IMR-90 (cell line): Measurements from ENCODE around the gene DEDD2. TPM values are rescaled to one million over a fixed set of nuclear protein-coding genes. Genes with fewer than 3 reads are reported as not detected.

Experiments
- ATAC-seq: fragments of 200-7000 bp; cut with Tn5 transposase; 2 replicates; pipeline ENCODE4 v1.9.1; 2020; ENCODE audit warnings: low read depth, mild to moderate bottlenecking, moderate library complexity
- BruUV-seq: library from RNA; stranded (reverse); fragments of 400-500 nt; replicated peaks from 2 replicates; lab custom pipeline; 2021; lab: Mats Ljungman, UMichigan
- CTCF ChIA-PET: fragments of 300-600 bp; formaldehyde crosslinking; extraction: SDS; loops from one replicate; lab custom pipeline; 2021; ENCODE audit warnings: antibody characterized with exemption; lab: Yijun Ruan, JAX
- POLR2A ChIA-PET: fragments of 300-600 bp; sonication (Branson Sonifier 250); formaldehyde crosslinking; loops from one replicate; lab custom pipeline; 2022; ENCODE audit warnings: antibody characterized with exemption; ENCODE audit not compliant: unreplicated experiment; lab: Charles Lee
- DNase-seq: peaks from one replicate; pipeline ENCODE4 v3.0.0; 2013
- H2AFZ ChIP-seq: replicated peaks from 2 replicates; pipeline ENCODE3; 2013; ENCODE audit warnings: low read length, mild to moderate bottlenecking; ENCODE audit not compliant: poor library complexity
- H2AK5ac ChIP-seq: 2 replicates; pipeline ENCODE4 v1.6.1; 2013; ENCODE audit warnings: low read depth, low read length, inconsistent platforms
- H2AK9ac ChIP-seq: replicated peaks from 2 replicates; pipeline ENCODE3; 2013; ENCODE audit warnings: mild to moderate bottlenecking, low read depth, low read length, moderate library complexity; ENCODE audit not compliant: poor library complexity
- H2BK120ac ChIP-seq: 2 replicates; pipeline ENCODE4 v1.6.1; 2013; ENCODE audit warnings: low read depth, low read length, inconsistent platforms
- H2BK15ac ChIP-seq: 3 replicates; pipeline ENCODE4 v1.6.1; 2013; ENCODE audit warnings: low read depth, low read length, inconsistent platforms
- H2BK20ac ChIP-seq: 2 replicates; pipeline ENCODE4 v1.6.1; 2013; ENCODE audit warnings: low read depth, mild to moderate bottlenecking, inconsistent platforms, low read length, moderate library complexity
- H2BK5ac ChIP-seq: 2 replicates; pipeline ENCODE4 v1.6.1; 2013; ENCODE audit warnings: mild to moderate bottlenecking, low read depth, low read length, inconsistent platforms; ENCODE audit not compliant: poor library complexity, severe bottlenecking
- H3K14ac ChIP-seq: replicated peaks from 2 replicates; pipeline ENCODE4 v1.6.1; 2013; ENCODE audit warnings: low read depth, low read length, inconsistent platforms
- H3K18ac ChIP-seq: 2 replicates; pipeline ENCODE4 v1.6.1; 2013; ENCODE audit warnings: low read depth, low read length, control low read depth
- H3K23ac ChIP-seq: 2 replicates; pipeline ENCODE4 v1.6.1; 2013; ENCODE audit warnings: low read depth, low read length, inconsistent platforms
- H3K27ac ChIP-seq: 2 replicates; pipeline ENCODE4 v1.5.1; 2013; ENCODE audit warnings: mild to moderate bottlenecking, control low read depth, low read length; ENCODE audit not compliant: insufficient read depth
- H3K27me3 ChIP-seq: 2 replicates; pipeline ENCODE4 v1.6.1; 2013; ENCODE audit warnings: low read length; ENCODE audit not compliant: control insufficient read depth, insufficient read depth
- H3K36me3 ChIP-seq: 2 replicates; pipeline ENCODE4 v1.6.1; 2013; ENCODE audit warnings: low read length, mixed read lengths; ENCODE audit not compliant: control insufficient read depth, insufficient read depth
- H3K4ac ChIP-seq: 2 replicates; pipeline ENCODE4 v1.6.1; 2013; ENCODE audit warnings: low read depth, low read length, inconsistent platforms
- H3K4me1 ChIP-seq: 2 replicates; pipeline ENCODE4 v1.6.1; 2013; ENCODE audit warnings: low read length, mixed read lengths; ENCODE audit not compliant: control insufficient read depth, insufficient read depth
- H3K4me2 ChIP-seq: 2 replicates; pipeline ENCODE4 v1.6.1; 2013; ENCODE audit warnings: low read depth, mild to moderate bottlenecking, control low read depth, low read length, moderate library complexity
- H3K4me3 ChIP-seq: 2 replicates; pipeline ENCODE4 v1.5.1; 2013; ENCODE audit warnings: low read depth, mild to moderate bottlenecking, control low read depth, low read length, moderate library complexity; ENCODE audit not compliant: insufficient read depth
- H3K56ac ChIP-seq: 2 replicates; pipeline ENCODE4 v1.6.1; 2013; ENCODE audit warnings: low read length, inconsistent platforms; ENCODE audit not compliant: insufficient read depth; ENCODE audit errors: extremely low read depth
- H3K79me1 ChIP-seq, 2 experiments: 2 replicates each; pipeline ENCODE4 v1.6.1; 2013; ENCODE audit warnings: low read length in 2 of 2, inconsistent platforms in 1 of 2, low read depth in 1 of 2
- H3K9ac ChIP-seq: 2 replicates; pipeline ENCODE4 v1.6.1; 2013; ENCODE audit warnings: low read depth, low read length, control low read depth
- H3K9me1 ChIP-seq: 2 replicates; pipeline ENCODE4 v1.6.1; 2013; ENCODE audit warnings: low read length, inconsistent platforms; ENCODE audit not compliant: insufficient read depth
- H3K9me3 ChIP-seq: 2 replicates; pipeline ENCODE4 v1.6.1; 2013; ENCODE audit warnings: low read length; ENCODE audit not compliant: control insufficient read depth, insufficient read depth
- H4K20me1 ChIP-seq: 2 replicates; pipeline ENCODE4 v1.6.1; 2013; ENCODE audit warnings: low read length, inconsistent platforms; ENCODE audit not compliant: insufficient read depth
- H4K5ac ChIP-seq: 2 replicates; pipeline ENCODE4 v1.6.1; 2013; ENCODE audit warnings: mild to moderate bottlenecking, low read depth, low read length, control low read depth
- H4K8ac ChIP-seq, 2 experiments: 2 replicates each; pipeline ENCODE4 v1.6.1; 2013; ENCODE audit warnings: low read depth in 2 of 2, low read length in 2 of 2, control low read depth in 1 of 2, inconsistent platforms in 1 of 2
- H4K91ac ChIP-seq: 2 replicates; pipeline ENCODE4 v1.6.1; 2013; ENCODE audit warnings: low read depth, low read length, inconsistent platforms; ENCODE audit not compliant: insufficient read depth
- BHLHE40 ChIP-seq: fragments of 150-350 bp; IDR thresholded peaks from 2 replicates; pipeline ENCODE4 v1.6.1; 2016; ENCODE audit warnings: mild to moderate bottlenecking, low read depth, low read length
- CHD1 ChIP-seq: IDR thresholded peaks from 2 replicates; pipeline ENCODE4 v1.6.1; 2012; ENCODE audit warnings: low read depth, low read length, improper control_type of control experiment
- CTCF ChIP-seq: conservative IDR thresholded peaks from 2 replicates; pipeline ENCODE4 v1.5.1; 2012; ENCODE audit warnings: mild to moderate bottlenecking, low read depth, low read length, improper control_type of control experiment
- ELK1 ChIP-seq: fragments of 150-350 bp; IDR thresholded peaks from 2 replicates; pipeline ENCODE4 v1.6.1; 2016; ENCODE audit warnings: low read depth, mild to moderate bottlenecking, low read length, moderate library complexity, borderline replicate concordance
- MAZ ChIP-seq: IDR thresholded peaks from 2 replicates; pipeline ENCODE4 v1.6.1; 2012; ENCODE audit warnings: low read depth, mild to moderate bottlenecking, low read length, improper control_type of control experiment, moderate library complexity, borderline replicate concordance
- MXI1 ChIP-seq: IDR thresholded peaks from 2 replicates; pipeline ENCODE4 v1.6.1; 2012; ENCODE audit warnings: low read depth, mild to moderate bottlenecking, low read length, moderate library complexity, borderline replicate concordance
- NFE2L2 ChIP-seq: fragments of 150-350 bp; IDR thresholded peaks from 2 replicates; pipeline ENCODE4 v1.6.1; 2016; ENCODE audit warnings: low read depth, mild to moderate bottlenecking, low read length
- POLR2A ChIP-seq: IDR thresholded peaks from 2 replicates; pipeline ENCODE4 v1.6.1; 2012; ENCODE audit warnings: mild to moderate bottlenecking, low read depth, low read length
- RCOR1 ChIP-seq: IDR thresholded peaks from 2 replicates; pipeline ENCODE4 v1.6.1; 2012; ENCODE audit warnings: mild to moderate bottlenecking, low read length, improper control_type of control experiment; ENCODE audit not compliant: insufficient replicate concordance
- RFX5 ChIP-seq: IDR thresholded peaks from 2 replicates; pipeline ENCODE4 v1.8.0; 2012; ENCODE audit warnings: low read depth, mild to moderate bottlenecking, low read length, moderate library complexity
- SMC3 ChIP-seq: fragments of 150-350 bp; IDR thresholded peaks from 2 replicates; pipeline ENCODE4 v1.6.1; 2016; ENCODE audit warnings: low read depth, mild to moderate bottlenecking, antibody characterized with exemption, low read length, moderate library complexity
- USF2 ChIP-seq: fragments of 150-350 bp; IDR thresholded peaks from 2 replicates; pipeline ENCODE4 v1.6.1; 2017; ENCODE audit warnings: mild to moderate bottlenecking, antibody characterized with exemption, low read length, low read depth
- WGBS, 2 experiments: methylation state at CpG; one replicate each; pipeline versions ENCODE4 v1.1.5 to v1.1.7; 2013; ENCODE audit warnings: missing lambda C conversion rate in 2 of 2; ENCODE audit not compliant: insufficient read length in 1 of 2; ENCODE audit errors: extremely low coverage in 2 of 2; 5-methylcytosine and 5-hydroxymethylcytosine counted together
- dilution Hi-C: fragments of 300-500 bp; cut with HindIII; formaldehyde crosslinking; loops from one replicate; pipeline ENCODE4 v1.14.3; 2018; ENCODE audit warnings: low sequenced_read_pairs; ENCODE audit not compliant: unreplicated experiment
- in situ Hi-C: fragments of 300-500 bp; cut with MboI; formaldehyde crosslinking; loops from 3 replicates; pipeline ENCODE4 v1.14.3; 2019; ENCODE audit warnings: low sequenced_read_pairs, inconsistent platforms, mixed read lengths
- intact Hi-C: fragments of 100-400 bp; cut with micrococcal nuclease; formaldehyde crosslinking; loops from 2 replicates; pipeline ENCODE4 v1.10.0; 2022
- polyA plus RNA-seq, 3 experiments: library from polyadenylated mRNA; depleted of rRNA; stranded (reverse); fragments of >200 nt; gene quantifications; 2 replicates each; pipeline ENCODE4 v1.2.3, GENCODE V29; 2012; ENCODE audit warnings: low replicate concordance in 1 of 3
- total RNA-seq: library from RNA; depleted of rRNA; stranded (reverse); fragments of >200 nt; gene quantifications from 2 replicates; pipeline ENCODE4 v1.2.3, GENCODE V29; 2012

DEDD2 gene
- total and polyA plus RNA-seq, 2 of the 4 experiments (the other 2 are of a cell fraction), result 8.2 to 21.0 TPM

GRCh38 chr19:42228641-42229040 lies 11.2 kb upstream of the DEDD2 start:
- POLR2A ChIA-PET, result no interaction called here
- Histone ChIP-seq H2AK9ac (no peak overlapping the region), H3K4me1 (no peaks in the 10 kb centered on the region), H4K20me1 (peaks cover 87% of the 10 kb centered on the region), H3K9me1 (peaks cover 14% of the 10 kb centered on the region; the same call in 1 of the 2 replicates), H3K14ac (no peak overlapping the region), H3K27me3 (no peaks in the 10 kb centered on the region), H2BK20ac (no peak overlapping the region), H3K27ac (no peak overlapping the region), H3K4me3 (no peak overlapping the region), H3K9ac (no peak overlapping the region), H3K18ac (no peak overlapping the region), H3K4ac (no peak overlapping the region), H4K91ac (no peak overlapping the region), H2AK5ac (no peak overlapping the region), H2AFZ (no peak overlapping the region), H3K79me1 (peaks cover 28 to 79% of the 10 kb centered on the region in 2 experiments), H3K36me3 (peaks cover 76% of the 10 kb centered on the region), H2BK120ac (no peak overlapping the region), H3K23ac (no peak overlapping the region), H4K8ac (no peak overlapping the region), H3K56ac (no peak overlapping the region), H3K9me3 (no peaks in the 10 kb centered on the region), H2BK5ac (no peak overlapping the region), H3K4me2 (no peak overlapping the region), H4K5ac (no peak overlapping the region), H2BK15ac (no peak overlapping the region)
- CTCF ChIA-PET, result interaction anchor here (0.6 kb wide), 1 partner anchor 10 kb away, joined by 4 read pairs; no protein-coding TSS in a partner anchor
- in situ Hi-C loops (no loop called here), intact Hi-C loops (no loop called here), dilution Hi-C loops (no loop called here)
- DNase-seq (no peak), ATAC-seq (no peak)
- no TSS peak for BruUV-seq
- TF ChIP-seq CTCF (no peak), MAZ (no peak), BHLHE40 (no peak), RFX5 (no peak), USF2 (no peak), ELK1 (no peak), NFE2L2 (no peak), RCOR1 (no peak), POLR2A (no peak), MXI1 (no peak), SMC3 (no peak), CHD1 (no peak)
- no CpG with 5 or more reads among the region's 4 CpGs for WGBS, 2 experiments
